Lower lobe of right lung (tissue), 2 donors: Measurements from ENCODE around the gene PEBP1. TPM values are rescaled to one million over a fixed set of nuclear protein-coding genes. Genes with fewer than 3 reads are reported as not detected.

Experiments
- ATAC-seq, 2 donors: fragments of 200-7000 bp; cut with Tn5 transposase; one replicate each; pipeline ENCODE4 v1.9.1; 2020 to 2022; ENCODE audit warnings: mild to moderate bottlenecking in 2 of 2, moderate library complexity in 2 of 2
- DNase-seq: peaks from one replicate; pipeline ENCODE4 v3.0.0-alpha.2; 2020
- H3K27ac ChIP-seq: fragments of 200-600 bp; one replicate; pipeline ENCODE4 v1.8.0; 2022
- H3K27me3 ChIP-seq: fragments of 200-600 bp; one replicate; pipeline ENCODE4 v1.8.0; 2022; ENCODE audit warnings: low read depth
- H3K36me3 ChIP-seq: fragments of 200-600 bp; one replicate; pipeline ENCODE4 v1.8.0; 2022; ENCODE audit warnings: mild to moderate bottlenecking
- H3K4me1 ChIP-seq: fragments of 200-600 bp; one replicate; pipeline ENCODE4 v1.8.0; 2022
- H3K4me3 ChIP-seq: fragments of 200-600 bp; one replicate; pipeline ENCODE4 v1.8.0; 2022; ENCODE audit warnings: mild to moderate bottlenecking
- H3K9me3 ChIP-seq: fragments of 200-600 bp; one replicate; pipeline ENCODE4 v1.8.0; 2022
- CTCF ChIP-seq: fragments of 200-600 bp; IDR thresholded peaks from one replicate; pipeline ENCODE4 v1.8.0; 2022; ENCODE audit warnings: antibody characterized with exemption, mild to moderate bottlenecking
- intact Hi-C: fragments of 100-400 bp; cut with DNase I; formaldehyde crosslinking; loops from one replicate; pipeline ENCODE4 v1.11.0; 2022
- long read RNA-seq: library from polyadenylated mRNA; unstranded; transcript quantifications from one replicate; pipeline ENCODE4 v2.0.0, GENCODE V29; 2021
- total RNA-seq: library from RNA; stranded (reverse); fragmentation: NEBNext Ultra II Directional; extraction: Animal tissue kit (Norgen Biotek cat#: 25700); gene quantifications from one replicate; pipeline ENCODE4 v1.2.1, GENCODE V29; 2021
- donor health status: DM: no; HTN: yes; CAD: no; lungs with severe emphysema.

Gene PEBP1
- total RNA-seq, result 194 TPM
- long read RNA-seq, transcript PEBP1-201 (4 exons, 1,697 nt), result major isoform, 504 of 536 reads
- long read RNA-seq, partial matches to known transcripts, result 27 of 536 reads
- long read RNA-seq, other reads (novel, unspliced or antisense), result 5 of 536 reads

- intact Hi-C loops, result no loop called here
- H3K4me1 ChIP-seq, result peaks cover 24% of the 10 kb centered on the region
These were observed at the start of gene PEBP1 for GRCh38 chr12:118135788-118136558. Gene PEBP1, plus strand, starts transcription at chr12:118136124. Its CDS starts 86 bp downstream, at chr12:118136210.

GRCh38 chr12:118089782-118090181 lies 46.1 kb upstream of the PEBP1 start:
- Histone ChIP-seq H3K27me3 (no peaks in the 10 kb centered on the region), H3K9me3 (no peaks in the 10 kb centered on the region), H3K4me3 (no peak overlapping the region), H3K27ac (no peak overlapping the region), H3K36me3 (peaks cover 41% of the 10 kb centered on the region), H3K4me1 (no peaks in the 10 kb centered on the region)
- DNase-seq, result no peak
- ATAC-seq, result no peak
- no peak for TF ChIP-seq CTCF
- intact Hi-C loops, result no loop called here

More at GRCh38 chr12:118135788-118136558, at the start of gene PEBP1:
- Histone ChIP-seq H3K9me3 (no peaks in the 10 kb centered on the region), H3K27me3 (no peaks in the 10 kb centered on the region), H3K4me3 (peak within 1 kb of the TSS; percentile 96), H3K27ac (peak within 1 kb of the TSS; percentile 91), H3K36me3 (peaks cover 30% of the 10 kb centered on the region)
- TF ChIP-seq CTCF, result no peak
- DNase-seq (peak; percentile 96), ATAC-seq (peak; percentile 100)

- Histone ChIP-seq H3K4me3 (no peak overlapping the region), H3K36me3 (peaks cover 38% of the 10 kb centered on the region), H3K4me1 (no peaks in the 10 kb centered on the region), H3K27me3 (no peaks in the 10 kb centered on the region), H3K9me3 (no peaks in the 10 kb centered on the region), H3K27ac (no peak overlapping the region)
- intact Hi-C loops, result no loop called here
- ATAC-seq (no peak), DNase-seq (no peak)
- TF ChIP-seq CTCF, result no peak
These were observed 41.9 kb upstream of the PEBP1 start for GRCh38 chr12:118094039-118094438.

GRCh38 chr12:118098401-118098800 lies 37.5 kb upstream of the PEBP1 start:
- DNase-seq (no peak), ATAC-seq (no peak)
- Histone ChIP-seq H3K9me3 (no peaks in the 10 kb centered on the region), H3K4me3 (no peak overlapping the region), H3K27me3 (no peaks in the 10 kb centered on the region), H3K4me1 (peaks cover 9% of the 10 kb centered on the region), H3K36me3 (peaks cover 11% of the 10 kb centered on the region), H3K27ac (no peak overlapping the region)
- no peak for TF ChIP-seq CTCF
- intact Hi-C loops, result no loop called here

- H3K4me1 ChIP-seq, result peaks cover 9% of the 10 kb centered on the region
- intact Hi-C loops, result no loop called here
- H3K27ac ChIP-seq, result no peak overlapping the region
- no peaks in the 10 kb centered on the region for H3K27me3 ChIP-seq
- no peak for TF ChIP-seq CTCF
- H3K9me3 ChIP-seq, result no peaks in the 10 kb centered on the region
- DNase-seq, result no peak
- peaks cover 5% of the 10 kb centered on the region for H3K36me3 ChIP-seq
- no peak for ATAC-seq
- no peak overlapping the region for H3K4me3 ChIP-seq
These were observed 36.8 kb upstream of the PEBP1 start for GRCh38 chr12:118098911-118099671.
